HEK293 (cell line): ENCODE data around the gene NCAPG2.

Experiments used
- GLI2 ChIP-seq: fragments of 450-650 bp; formaldehyde crosslinking; IDR thresholded peaks from 2 replicates; pipeline ENCODE4; 2017; ENCODE audit warnings: missing biosample characterization, missing genetic modification characterization, low read depth, borderline replicate concordance
- GLI4 ChIP-seq: fragments of 450-650 bp; formaldehyde crosslinking; IDR thresholded peaks from 2 replicates; pipeline ENCODE4 v1.5.1; 2016; ENCODE audit warnings: missing biosample characterization, missing genetic modification characterization
- PRDM6 ChIP-seq: fragments of 450-650 bp; formaldehyde crosslinking; IDR thresholded peaks from 2 replicates; pipeline ENCODE4 v1.5.1; 2017; ENCODE audit warnings: missing biosample characterization, missing genetic modification characterization
- RBAK ChIP-seq: fragments of 450-650 bp; formaldehyde crosslinking; IDR thresholded peaks from 2 replicates; pipeline ENCODE4 v1.5.1; 2016; ENCODE audit warnings: missing biosample characterization, missing genetic modification characterization
- TCF7L2 ChIP-seq: IDR thresholded peaks from 2 replicates; pipeline ENCODE4 v1.6.1; 2011; ENCODE audit warnings: low read depth, mild to moderate bottlenecking, inconsistent platforms, low read length, moderate library complexity, borderline replicate concordance
- ZBTB1 ChIP-seq: fragments of 450-650 bp; formaldehyde crosslinking; IDR thresholded peaks from 2 replicates; pipeline ENCODE4 v1.5.1; 2016; ENCODE audit warnings: missing biosample characterization, missing genetic modification characterization
- ZBTB44 ChIP-seq: fragments of 450-650 bp; IDR thresholded peaks from 2 replicates; pipeline ENCODE4 v1.5.1; 2018; ENCODE audit warnings: missing biosample characterization, mild to moderate bottlenecking, missing genetic modification characterization
- ZFP3 ChIP-seq: fragments of 450-650 bp; formaldehyde crosslinking; IDR thresholded peaks from 2 replicates; pipeline ENCODE4 v1.5.1; 2016; ENCODE audit warnings: low read depth, missing biosample characterization, missing genetic modification characterization
- ZFP41 ChIP-seq: fragments of 450-650 bp; formaldehyde crosslinking; IDR thresholded peaks from 2 replicates; pipeline ENCODE4 v1.5.1; 2016; ENCODE audit warnings: missing biosample characterization, missing genetic modification characterization, borderline replicate concordance
- ZNF132 ChIP-seq: fragments of 450-650 bp; formaldehyde crosslinking; IDR thresholded peaks from 2 replicates; pipeline ENCODE4 v1.5.1; 2017; ENCODE audit warnings: missing biosample characterization, missing genetic modification characterization, borderline replicate concordance
- ZNF174 ChIP-seq: fragments of 450-650 bp; formaldehyde crosslinking; IDR thresholded peaks from 2 replicates; pipeline ENCODE4 v1.5.0; 2017; ENCODE audit warnings: missing biosample characterization, mild to moderate bottlenecking, missing genetic modification characterization
- ZNF175 ChIP-seq: fragments of 450-650 bp; formaldehyde crosslinking; IDR thresholded peaks from 2 replicates; pipeline ENCODE4 v1.5.1; 2016; ENCODE audit warnings: missing biosample characterization, missing genetic modification characterization
- ZNF221 ChIP-seq: fragments of 450-650 bp; formaldehyde crosslinking; IDR thresholded peaks from 2 replicates; pipeline ENCODE4 v1.5.1; 2017; ENCODE audit warnings: missing biosample characterization, missing genetic modification characterization, borderline replicate concordance
- ZNF266 ChIP-seq: fragments of 450-650 bp; formaldehyde crosslinking; IDR thresholded peaks from 2 replicates; pipeline ENCODE4 v1.5.1; 2016; ENCODE audit warnings: missing biosample characterization, missing genetic modification characterization, low read depth
- ZNF274 ChIP-seq, 2 experiments: fragments of 200-500 bp in 1 of 2; fragments of 450-650 bp in 1 of 2; sonication (Bioruptor generic) in 1 of 2; formaldehyde crosslinking in 1 of 2; IDR thresholded peaks; 2 replicates each; pipeline versions ENCODE4 v1.5.1 to v1.6.1; 2014 to 2016; ENCODE audit warnings: borderline replicate concordance in 1 of 2, inconsistent platforms in 1 of 2, low read length in 1 of 2, missing biosample characterization in 1 of 2, missing genetic modification characterization in 1 of 2
- ZNF280D ChIP-seq: fragments of 450-650 bp; formaldehyde crosslinking; IDR thresholded peaks from 2 replicates; pipeline ENCODE4 v1.5.1; 2016; ENCODE audit warnings: missing biosample characterization, missing genetic modification characterization
- ZNF350 ChIP-seq: fragments of 450-650 bp; formaldehyde crosslinking; IDR thresholded peaks from 2 replicates; pipeline ENCODE4 v1.5.0; 2017; ENCODE audit warnings: missing biosample characterization, mild to moderate bottlenecking, missing genetic modification characterization
- ZNF37A ChIP-seq: fragments of 450-650 bp; IDR thresholded peaks from 2 replicates; pipeline ENCODE4 v1.5.1; 2018; ENCODE audit warnings: missing biosample characterization, missing genetic modification characterization
- ZNF510 ChIP-seq: fragments of 450-650 bp; formaldehyde crosslinking; IDR thresholded peaks from 2 replicates; pipeline ENCODE4 v1.5.1; 2018; ENCODE audit warnings: mild to moderate bottlenecking, missing genetic modification characterization, missing biosample characterization; ENCODE audit not compliant: insufficient replicate concordance
- ZNF561 ChIP-seq: fragments of 450-650 bp; IDR thresholded peaks from 2 replicates; pipeline ENCODE4 v1.5.1; 2018; ENCODE audit warnings: missing biosample characterization, missing genetic modification characterization, borderline replicate concordance
- ZNF600 ChIP-seq: fragments of 450-650 bp; formaldehyde crosslinking; IDR thresholded peaks from 2 replicates; pipeline ENCODE4 v1.5.1; 2016; ENCODE audit warnings: missing biosample characterization, missing genetic modification characterization
- ZNF626 ChIP-seq: fragments of 450-650 bp; sonication (Bioruptor Pico); formaldehyde crosslinking; IDR thresholded peaks from 2 replicates; pipeline ENCODE4 v1.5.1; 2018; ENCODE audit warnings: missing biosample characterization, missing genetic modification characterization, inconsistent platforms
- ZNF664 ChIP-seq: fragments of 450-650 bp; formaldehyde crosslinking; IDR thresholded peaks from 2 replicates; pipeline ENCODE4 v1.5.1; 2016; ENCODE audit warnings: missing biosample characterization, missing genetic modification characterization
- ZNF785 ChIP-seq: fragments of 450-650 bp; formaldehyde crosslinking; IDR thresholded peaks from 2 replicates; pipeline ENCODE4 v1.5.1; 2016; ENCODE audit warnings: missing biosample characterization, missing genetic modification characterization
- ZNF791 ChIP-seq: fragments of 450-650 bp; formaldehyde crosslinking; IDR thresholded peaks from 2 replicates; pipeline ENCODE4 v1.5.1; 2016; ENCODE audit warnings: missing biosample characterization, missing genetic modification characterization
- ZNF792 ChIP-seq: fragments of 450-650 bp; formaldehyde crosslinking; IDR thresholded peaks from 2 replicates; pipeline ENCODE4 v1.5.1; 2016; ENCODE audit warnings: missing biosample characterization, missing genetic modification characterization
- TF ChIP-seq, protein P1 (sequence below): fragments of 450-650 bp; formaldehyde crosslinking; IDR thresholded peaks from 2 replicates; pipeline ENCODE4 v1.5.1; 2016; ENCODE audit warnings: missing biosample characterization, missing genetic modification characterization
- TF ChIP-seq, protein P2 (sequence below): fragments of 450-650 bp; formaldehyde crosslinking; IDR thresholded peaks from 2 replicates; pipeline ENCODE4 v1.5.1; 2016; ENCODE audit warnings: missing biosample characterization, missing genetic modification characterization
- TF ChIP-seq, protein P3 (sequence below): fragments of 450-650 bp; formaldehyde crosslinking; IDR thresholded peaks from 2 replicates; pipeline ENCODE4 v1.5.1; 2016; ENCODE audit warnings: missing biosample characterization, missing genetic modification characterization

Gene NCAPG2

DNA sequence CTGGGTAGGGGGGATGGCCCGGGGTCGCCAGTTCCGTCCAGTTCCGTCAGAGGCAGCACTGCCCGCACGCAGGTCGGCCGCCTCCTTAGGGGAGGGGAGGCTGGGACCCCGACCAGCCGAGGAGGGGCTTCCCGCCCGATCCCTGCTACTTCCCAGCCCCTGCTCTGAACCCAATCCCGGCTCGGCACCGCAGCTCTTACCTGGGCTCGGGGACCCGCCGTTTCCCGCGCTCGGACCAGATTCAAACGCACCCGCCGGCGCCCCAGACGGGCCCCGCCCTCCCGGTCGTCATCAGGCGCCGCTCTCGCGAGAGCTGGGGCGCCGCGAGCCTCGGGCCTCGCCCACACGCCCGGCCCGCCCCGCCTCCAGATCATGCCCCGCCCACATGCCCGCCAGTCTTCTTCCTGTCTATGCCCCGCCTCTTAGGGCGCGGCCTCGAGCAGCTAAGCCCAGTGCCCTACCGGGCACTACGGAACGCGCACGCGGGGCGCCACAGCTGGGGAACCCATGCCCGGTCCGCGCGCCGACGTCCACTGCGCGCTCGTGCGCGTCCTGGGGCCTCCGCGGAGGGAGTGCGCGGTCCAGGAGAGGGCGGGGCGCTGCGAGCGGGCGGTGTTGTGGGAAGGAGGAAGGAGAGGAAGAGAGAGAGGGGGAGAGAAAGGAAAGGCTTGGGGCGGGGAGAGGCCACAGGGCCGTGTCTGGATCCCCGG, at the start of gene NCAPG2 (continued):
- TF ChIP-seq ZNF626 (tag by site-specific recombination) (no peak), ZNF561 (peak; percentile 27; the same call in 1 of the 2 replicates), ZNF791 (tag by site-specific recombination) (no peak), PRDM6 (tag by site-specific recombination) (no peak), ZNF280D (tag by site-specific recombination) (no peak), ZNF274 (IDR thresholded peaks at IDR 0.05; ENCODE audit: low read length) (no peak), ZNF274 (tag by site-specific recombination; IDR thresholded peaks at IDR 0.05; ENCODE audit: borderline replicate concordance) (no peak), ZNF664 (tag by site-specific recombination) (no peak), GLI4 (tag by site-specific recombination) (no peak), ZBTB1 (tag by site-specific recombination) (no peak), ZNF792 (tag by site-specific recombination) (no peak), ZNF266 (tag by site-specific recombination) (no peak), ZNF350 (tag by site-specific recombination) (no peak), ZNF510 (tag by site-specific recombination) (no peak), TCF7L2 (no peak; the same call in 1 of the 2 replicates), ZFP41 (tag by site-specific recombination) (no peak), ZNF37A (no peak), ZFP3 (tag by site-specific recombination) (no peak), ZNF132 (tag by site-specific recombination) (no peak), ZNF785 (tag by site-specific recombination) (no peak; the same call in 1 of the 2 replicates), ZNF174 (tag by site-specific recombination) (0 out of 2 replicates have a peak, but pooled peaks have one; percentile 66), ZNF221 (tag by site-specific recombination) (no peak), ZBTB44 (tag by site-specific recombination) (0 out of 2 replicates have a peak, but pooled peaks have one; percentile 31), GLI2 (no peak), ZNF600 (tag by site-specific recombination) (peak; percentile 72), ZNF175 (no peak), RBAK (tag by site-specific recombination) (no peak)
- TF ChIP-seq, protein P1, sequence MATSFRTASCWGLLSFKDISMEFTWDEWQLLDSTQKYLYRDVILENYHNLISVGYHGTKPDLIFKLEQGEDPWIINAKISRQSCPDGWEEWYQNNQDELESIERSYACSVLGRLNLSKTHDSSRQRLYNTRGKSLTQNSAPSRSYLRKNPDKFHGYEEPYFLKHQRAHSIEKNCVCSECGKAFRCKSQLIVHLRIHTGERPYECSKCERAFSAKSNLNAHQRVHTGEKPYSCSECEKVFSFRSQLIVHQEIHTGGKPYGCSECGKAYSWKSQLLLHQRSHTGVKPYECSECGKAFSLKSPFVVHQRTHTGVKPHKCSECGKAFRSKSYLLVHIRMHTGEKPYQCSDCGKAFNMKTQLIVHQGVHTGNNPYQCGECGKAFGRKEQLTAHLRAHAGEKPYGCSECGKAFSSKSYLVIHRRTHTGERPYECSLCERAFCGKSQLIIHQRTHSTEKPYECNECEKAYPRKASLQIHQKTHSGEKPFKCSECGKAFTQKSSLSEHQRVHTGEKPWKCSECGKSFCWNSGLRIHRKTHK (tag by site-specific recombination), result no peak
- TF ChIP-seq, protein P2, sequence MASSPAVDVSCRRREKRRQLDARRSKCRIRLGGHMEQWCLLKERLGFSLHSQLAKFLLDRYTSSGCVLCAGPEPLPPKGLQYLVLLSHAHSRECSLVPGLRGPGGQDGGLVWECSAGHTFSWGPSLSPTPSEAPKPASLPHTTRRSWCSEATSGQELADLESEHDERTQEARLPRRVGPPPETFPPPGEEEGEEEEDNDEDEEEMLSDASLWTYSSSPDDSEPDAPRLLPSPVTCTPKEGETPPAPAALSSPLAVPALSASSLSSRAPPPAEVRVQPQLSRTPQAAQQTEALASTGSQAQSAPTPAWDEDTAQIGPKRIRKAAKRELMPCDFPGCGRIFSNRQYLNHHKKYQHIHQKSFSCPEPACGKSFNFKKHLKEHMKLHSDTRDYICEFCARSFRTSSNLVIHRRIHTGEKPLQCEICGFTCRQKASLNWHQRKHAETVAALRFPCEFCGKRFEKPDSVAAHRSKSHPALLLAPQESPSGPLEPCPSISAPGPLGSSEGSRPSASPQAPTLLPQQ (tag by site-specific recombination), result peak; percentile 42; the same call in 1 of the 2 replicates
- TF ChIP-seq, protein P3, sequence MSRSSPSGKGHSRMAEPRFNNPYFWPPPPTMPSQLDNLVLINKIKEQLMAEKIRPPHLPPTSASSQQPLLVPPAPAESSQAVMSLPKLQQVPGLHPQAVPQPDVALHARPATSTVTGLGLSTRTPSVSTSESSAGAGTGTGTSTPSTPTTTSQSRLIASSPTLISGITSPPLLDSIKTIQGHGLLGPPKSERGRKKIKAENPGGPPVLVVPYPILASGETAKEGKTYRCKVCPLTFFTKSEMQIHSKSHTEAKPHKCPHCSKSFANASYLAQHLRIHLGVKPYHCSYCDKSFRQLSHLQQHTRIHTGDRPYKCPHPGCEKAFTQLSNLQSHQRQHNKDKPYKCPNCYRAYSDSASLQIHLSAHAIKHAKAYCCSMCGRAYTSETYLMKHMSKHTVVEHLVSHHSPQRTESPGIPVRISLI (tag by site-specific recombination), result no peak
